GM23338 (cell line): ENCODE results near the gene MAP4K4. TPM values are rescaled to one million over a fixed set of nuclear protein-coding genes. Genes with fewer than 3 reads are reported as not detected.

Experiments used
- ATAC-seq: fragments of 200-7000 bp; cut with Tn5 transposase; 3 replicates; pipeline ENCODE4 v1.9.1; 2020
- DNase-seq: peaks from one replicate; pipeline ENCODE4 v3.0.0-alpha.2; 2015; ENCODE audit warnings: low spot score
- H2AFZ ChIP-seq: fragments of 200-600 bp; sonication (generic); 2 replicates; pipeline ENCODE4 v1.8.0; 2016; ENCODE audit warnings: antibody characterized with exemption, mild to moderate bottlenecking, moderate library complexity
- H3F3A ChIP-seq: fragments of 200-600 bp; sonication (generic); replicated peaks from 2 replicates; pipeline ENCODE4 v1.8.0; 2017; ENCODE audit warnings: antibody characterized with exemption, mixed run types, low read depth
- H3K27ac ChIP-seq: fragments of 200-600 bp; sonication (generic); 2 replicates; pipeline ENCODE4 v1.6.1; 2016; ENCODE audit warnings: low read depth
- H3K27me3 ChIP-seq: fragments of 200-600 bp; sonication (generic); 2 replicates; pipeline ENCODE4 v1.8.0; 2016; ENCODE audit warnings: mild to moderate bottlenecking, mixed run types, moderate library complexity; ENCODE audit not compliant: insufficient read depth
- H3K36me3 ChIP-seq: fragments of 200-600 bp; sonication (generic); 2 replicates; pipeline ENCODE4 v1.8.0; 2016; ENCODE audit warnings: mild to moderate bottlenecking; ENCODE audit not compliant: insufficient read depth
- H3K4me1 ChIP-seq: fragments of 200-600 bp; sonication (generic); 2 replicates; pipeline ENCODE4 v1.8.0; 2016; ENCODE audit warnings: mild to moderate bottlenecking, moderate library complexity; ENCODE audit not compliant: insufficient read depth
- H3K4me2 ChIP-seq: fragments of 200-600 bp; sonication (generic); 2 replicates; pipeline ENCODE4 v1.7.1; 2017; ENCODE audit warnings: mixed run types
- H3K4me3 ChIP-seq: fragments of 200-600 bp; sonication (generic); 2 replicates; pipeline ENCODE4 v1.6.1; 2016; ENCODE audit warnings: mixed run types
- H3K79me2 ChIP-seq: fragments of 200-600 bp; sonication (generic); replicated peaks from 2 replicates; pipeline ENCODE4 v1.8.0; 2017; ENCODE audit warnings: mild to moderate bottlenecking; ENCODE audit not compliant: insufficient read depth
- H3K9me2 ChIP-seq: fragments of 200-600 bp; sonication (generic); 2 replicates; pipeline ENCODE4 v1.8.0; 2017; ENCODE audit not compliant: insufficient read depth
- H4K20me1 ChIP-seq: fragments of 200-600 bp; sonication (generic); replicated peaks from 2 replicates; pipeline ENCODE4 v1.8.0; 2017; ENCODE audit warnings: mild to moderate bottlenecking; ENCODE audit not compliant: insufficient read depth
- H3K27ac Mint-ChIP-seq: 2 replicates; pipeline ENCODE4 v1.8.0; 2020; ENCODE audit warnings: inconsistent platforms, mild to moderate bottlenecking, moderate library complexity, mixed read lengths
- H3K27me3 Mint-ChIP-seq: 3 replicates; pipeline ENCODE4 v1.8.0; 2022; ENCODE audit warnings: low read depth, mild to moderate bottlenecking, moderate library complexity, mixed read lengths, inconsistent platforms; ENCODE audit not compliant: insufficient read depth, poor library complexity
- H3K36me3 Mint-ChIP-seq: 3 replicates; pipeline ENCODE4 v1.8.0; 2021; ENCODE audit warnings: low read depth, mild to moderate bottlenecking, inconsistent platforms, moderate library complexity, mixed read lengths
- H3K4me1 Mint-ChIP-seq: 3 replicates; pipeline ENCODE4 v1.8.0; 2020; ENCODE audit warnings: mild to moderate bottlenecking, inconsistent platforms, mixed read lengths
- H3K4me3 Mint-ChIP-seq: 3 replicates; pipeline ENCODE4 v1.8.0; 2021; ENCODE audit warnings: moderate library complexity, mild to moderate bottlenecking, inconsistent platforms, mixed read lengths
- H3K9me3 Mint-ChIP-seq: 3 replicates; pipeline ENCODE4 v1.8.0; 2020; ENCODE audit warnings: moderate library complexity, mild to moderate bottlenecking, inconsistent platforms, mixed read lengths
- CREB1 ChIP-seq: fragments of 250-450 bp; sonication (Bioruptor Pico); IDR thresholded peaks from 2 replicates; pipeline ENCODE4 v1.5.0; 2020; ENCODE audit warnings: low read depth, mild to moderate bottlenecking, moderate library complexity
- CTCF ChIP-seq, 2 experiments: fragments of 200-600 bp in 1 of 2; sonication (generic) in 1 of 2; conservative IDR thresholded peaks; 2 replicates each; pipeline versions ENCODE4 v1.5.1 to v1.6.1; 2016 to 2017; ENCODE audit warnings: antibody characterized with exemption in 2 of 2, low read depth in 2 of 2, mild to moderate bottlenecking in 2 of 2, moderate library complexity in 1 of 2
- NANOG ChIP-seq: IDR thresholded peaks from 2 replicates; pipeline ENCODE4 v1.6.1; 2016; ENCODE audit warnings: antibody characterized with exemption, borderline replicate concordance
- REST ChIP-seq: IDR thresholded peaks from one replicate; pipeline ENCODE4 v1.6.1; 2018; ENCODE audit warnings: antibody characterized with exemption; ENCODE audit not compliant: unreplicated experiment
- STAT1 ChIP-seq: IDR thresholded peaks from one replicate; pipeline ENCODE4 v1.6.1; 2016; ENCODE audit warnings: antibody characterized with exemption; ENCODE audit not compliant: unreplicated experiment
- ZNF331 ChIP-seq: fragments of 250-450 bp; sonication (Bioruptor Pico); IDR thresholded peaks from 2 replicates; pipeline ENCODE4 v1.5.0; 2020; ENCODE audit warnings: low read depth, mild to moderate bottlenecking, moderate library complexity
- polyA plus RNA-seq: library from polyadenylated mRNA; unstranded; fragments of >200 nt; fragmentation: Nextera tagmentation; extraction: Ambion mirVana; gene quantifications from 2 replicates; pipeline ENCODE4 v1.2.1, GENCODE V29; 2016
- total RNA-seq: library from RNA; depleted of rRNA; stranded (reverse); fragments of >200 nt; shearing (Covaris generic); gene quantifications from 2 replicates; pipeline ENCODE4 v1.2.3, GENCODE V29; 2014

MAP4K4 gene
- total and polyA plus RNA-seq, 2 experiments from 2014 or later, result 34.6 to 99.2 TPM

GRCh38 chr2:101776172-101777043 lies 78.9 kb downstream of the MAP4K4 start:
- H3K27me3 ChIP-seq, result no peaks in the 10 kb centered on the region
- H3K27ac ChIP-seq, result no peak overlapping the region
- H3K9me3 Mint-ChIP-seq, result no peaks in the 10 kb centered on the region
- H2AFZ ChIP-seq, result no peak overlapping the region
- no peak overlapping the region for H3K4me3 ChIP-seq
- peaks cover 4% of the 10 kb centered on the region for H3K27me3 Mint-ChIP-seq
- no peak overlapping the region for H3K4me3 Mint-ChIP-seq
- peaks cover 97% of the 10 kb centered on the region for H3K4me1 ChIP-seq
- H3K36me3 Mint-ChIP-seq, result no peaks in the 10 kb centered on the region
- DNase-seq (peak; percentile 77), ATAC-seq (peak; percentile 63)
- H4K20me1 ChIP-seq, result peaks cover 33% of the 10 kb centered on the region
- peaks cover 100% of the 10 kb centered on the region for H3K79me2 ChIP-seq
- H3K9me2 ChIP-seq, result no peaks in the 10 kb centered on the region
- peaks cover 88% of the 10 kb centered on the region for H3K4me1 Mint-ChIP-seq
- H3F3A ChIP-seq, result no peaks in the 10 kb centered on the region
- H3K27ac Mint-ChIP-seq, result no peak overlapping the region
- no peaks in the 10 kb centered on the region for H3K36me3 ChIP-seq
- TF ChIP-seq ZNF331 (CRISPR knock-in tag), result no peak
- peak; percentile 44 to 49 for TF ChIP-seq CTCF (conservative IDR thresholded peaks at IDR 0.05; ENCODE audit: low read depth in 2 of 2)
- H3K4me2 ChIP-seq, result peak overlapping the region; percentile 46; the same call in 1 of the 2 replicates

- no peak overlapping the region for H3K27ac ChIP-seq
- H3K79me2 ChIP-seq, result peaks cover 100% of the 10 kb centered on the region
- TF ChIP-seq CREB1 (CRISPR knock-in tag), result no peak
- TF ChIP-seq NANOG, result no peak
- TF ChIP-seq STAT1, result no peak
- no peak for TF ChIP-seq CTCF (conservative IDR thresholded peaks at IDR 0.05; ENCODE audit: low read depth in 2 of 2)
- no peak for TF ChIP-seq REST
Observed at GRCh38 chr2:101777337-101777736, 79.8 kb downstream of the MAP4K4 start.

More at GRCh38 chr2:101777337-101777736, 79.8 kb downstream of the MAP4K4 start:
- H3K27ac Mint-ChIP-seq, result no peak overlapping the region
- Histone ChIP-seq H2AFZ (no peak overlapping the region), H3K27me3 (no peaks in the 10 kb centered on the region), H3K4me3 (no peak overlapping the region), H4K20me1 (peaks cover 42% of the 10 kb centered on the region), H3K36me3 (no peaks in the 10 kb centered on the region), H3K9me2 (no peaks in the 10 kb centered on the region), H3K4me1 (peaks cover 96% of the 10 kb centered on the region), H3F3A (no peaks in the 10 kb centered on the region), H3K4me2 (peak overlapping the region; percentile 41; the same call in 1 of the 2 replicates)
- ATAC-seq, result no peak
- peaks cover 86% of the 10 kb centered on the region for H3K4me1 Mint-ChIP-seq
- peaks cover 5% of the 10 kb centered on the region for H3K27me3 Mint-ChIP-seq
- H3K36me3 Mint-ChIP-seq, result no peaks in the 10 kb centered on the region
- H3K9me3 Mint-ChIP-seq, result no peaks in the 10 kb centered on the region
- no peak for DNase-seq
- no peak overlapping the region for H3K4me3 Mint-ChIP-seq
